Measurements from ENCODE around the gene EDRF1.

The EDRF1 gene

GRCh38 chr10:125774581-125775191 lies 55.2 kb downstream of the EDRF1 start:
- TF ChIP-seq ZFX (IDR thresholded peaks at IDR 0.05): no peak
- no peak for TF ChIP-seq CTCF (conservative IDR thresholded peaks at IDR 0.05)
- no peak overlapping the region for H3K27ac ChIP-seq

- H3K27ac ChIP-seq: no peak within 1 kb of the TSS
- TF ChIP-seq CTCF (conservative IDR thresholded peaks at IDR 0.05) (no peak), ZFX (IDR thresholded peaks at IDR 0.05) (no peak)
These were observed 56.1 kb downstream of the EDRF1 start, which contains the start of gene MMP21 for GRCh38 chr10:125775491-125776106. Gene MMP21 (minus strand): TSS chr10:125775821. CDS start chr10:125775821, 0 bp downstream.

GRCh38 chr10:125777806-125778205 lies 58.3 kb downstream of the EDRF1 start:
- TF ChIP-seq ZFX (IDR thresholded peaks at IDR 0.05) (no peak), CTCF (conservative IDR thresholded peaks at IDR 0.05) (no peak)
- H3K27ac ChIP-seq: no peak overlapping the region

GRCh38 chr10:125778556-125778955 lies 59.0 kb downstream of the EDRF1 start:
- H3K27ac ChIP-seq: no peak overlapping the region
- TF ChIP-seq ZFX (IDR thresholded peaks at IDR 0.05) (no peak), CTCF (conservative IDR thresholded peaks at IDR 0.05) (no peak)

GRCh38 chr10:125779403-125780327 lies 60.2 kb downstream of the EDRF1 start:
- no peak overlapping the region for H3K27ac ChIP-seq
- TF ChIP-seq ZFX (IDR thresholded peaks at IDR 0.05) (no peak), CTCF (conservative IDR thresholded peaks at IDR 0.05) (no peak)

GRCh38 chr10:125781374-125781773 lies 61.9 kb downstream of the EDRF1 start:
- TF ChIP-seq CTCF (conservative IDR thresholded peaks at IDR 0.05) (no peak), ZFX (IDR thresholded peaks at IDR 0.05) (no peak)
- H3K27ac ChIP-seq: no peak overlapping the region

- H3K27ac ChIP-seq: no peak overlapping the region
- TF ChIP-seq ZFX (IDR thresholded peaks at IDR 0.05): no peak
- no peak for TF ChIP-seq CTCF (conservative IDR thresholded peaks at IDR 0.05)
These were observed 62.5 kb downstream of the EDRF1 start for GRCh38 chr10:125782054-125782453.
